ENCODE data around the gene PTPRU.

DNA sequence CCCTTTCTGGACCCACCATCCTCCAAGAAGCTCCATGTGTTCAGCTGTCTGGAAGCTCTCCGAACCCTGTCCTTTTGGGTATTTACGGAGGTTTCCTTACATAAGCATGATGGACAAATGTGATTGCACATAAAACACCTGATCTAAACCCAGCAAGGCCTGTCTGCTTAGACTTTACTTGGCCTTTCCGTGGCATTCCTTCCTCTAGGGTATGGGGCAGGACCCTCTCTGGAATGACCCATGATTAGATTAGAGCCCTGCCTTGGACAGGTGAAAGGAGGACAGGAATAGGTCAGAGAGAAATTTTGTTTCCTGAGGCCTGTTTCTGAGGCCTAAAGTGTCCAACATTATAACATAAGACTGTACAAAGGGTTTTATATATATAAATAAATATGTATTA lies 16.9 kb downstream of the PTPRU start:
- TF ChIP-seq, protein P1, sequence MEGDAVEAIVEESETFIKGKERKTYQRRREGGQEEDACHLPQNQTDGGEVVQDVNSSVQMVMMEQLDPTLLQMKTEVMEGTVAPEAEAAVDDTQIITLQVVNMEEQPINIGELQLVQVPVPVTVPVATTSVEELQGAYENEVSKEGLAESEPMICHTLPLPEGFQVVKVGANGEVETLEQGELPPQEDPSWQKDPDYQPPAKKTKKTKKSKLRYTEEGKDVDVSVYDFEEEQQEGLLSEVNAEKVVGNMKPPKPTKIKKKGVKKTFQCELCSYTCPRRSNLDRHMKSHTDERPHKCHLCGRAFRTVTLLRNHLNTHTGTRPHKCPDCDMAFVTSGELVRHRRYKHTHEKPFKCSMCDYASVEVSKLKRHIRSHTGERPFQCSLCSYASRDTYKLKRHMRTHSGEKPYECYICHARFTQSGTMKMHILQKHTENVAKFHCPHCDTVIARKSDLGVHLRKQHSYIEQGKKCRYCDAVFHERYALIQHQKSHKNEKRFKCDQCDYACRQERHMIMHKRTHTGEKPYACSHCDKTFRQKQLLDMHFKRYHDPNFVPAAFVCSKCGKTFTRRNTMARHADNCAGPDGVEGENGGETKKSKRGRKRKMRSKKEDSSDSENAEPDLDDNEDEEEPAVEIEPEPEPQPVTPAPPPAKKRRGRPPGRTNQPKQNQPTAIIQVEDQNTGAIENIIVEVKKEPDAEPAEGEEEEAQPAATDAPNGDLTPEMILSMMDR (IDR thresholded peaks at IDR 0.05), result no peak
- TF ChIP-seq POLR2A (IDR thresholded peaks at IDR 0.05), result no peak

Measured in vagina (tissue), 2 donors.